Effector memory CD4-positive, alpha-beta T cell (primary cell): Measurements from ENCODE around the gene MRPL28.
"Not testable (repeated sequence)": the region's sequence is repeated elsewhere in the genome, so short reads cannot be mapped to it uniquely, and the experiment has no call there.

Source experiments
- DNase-seq, 3 donors: peaks; one replicate each; pipeline ENCODE4 v3.0.0-alpha.2; 2020
- H3K27ac ChIP-seq: 2 replicates; pipeline ENCODE4 v1.7.0; 2013; ENCODE audit warnings: mild to moderate bottlenecking, low read length, moderate library complexity; ENCODE audit not compliant: insufficient read depth, poor library complexity, severe bottlenecking
- H3K27me3 ChIP-seq: replicated peaks from 2 replicates; pipeline ENCODE4 v1.7.0; 2013; ENCODE audit warnings: mild to moderate bottlenecking, low read length; ENCODE audit not compliant: insufficient read depth, control insufficient read depth, poor library complexity, severe bottlenecking
- H3K36me3 ChIP-seq: 2 replicates; pipeline ENCODE4 v1.7.0; 2013; ENCODE audit warnings: mild to moderate bottlenecking, low read length, moderate library complexity; ENCODE audit not compliant: control insufficient read depth, insufficient read depth
- H3K4me1 ChIP-seq: 2 replicates; pipeline ENCODE4 v1.7.0; 2013; ENCODE audit warnings: low read length, mild to moderate bottlenecking; ENCODE audit not compliant: control insufficient read depth, insufficient read depth, poor library complexity, severe bottlenecking
- H3K4me3 ChIP-seq: 2 replicates; pipeline ENCODE4 v1.7.0; 2013; ENCODE audit warnings: low read length, low read depth, mild to moderate bottlenecking; ENCODE audit not compliant: insufficient read depth, poor library complexity, severe bottlenecking
- H3K9me3 ChIP-seq: 2 replicates; pipeline ENCODE4 v1.7.0; 2013; ENCODE audit warnings: mild to moderate bottlenecking, low read length, moderate library complexity; ENCODE audit not compliant: control insufficient read depth

MRPL28 gene

DNA sequence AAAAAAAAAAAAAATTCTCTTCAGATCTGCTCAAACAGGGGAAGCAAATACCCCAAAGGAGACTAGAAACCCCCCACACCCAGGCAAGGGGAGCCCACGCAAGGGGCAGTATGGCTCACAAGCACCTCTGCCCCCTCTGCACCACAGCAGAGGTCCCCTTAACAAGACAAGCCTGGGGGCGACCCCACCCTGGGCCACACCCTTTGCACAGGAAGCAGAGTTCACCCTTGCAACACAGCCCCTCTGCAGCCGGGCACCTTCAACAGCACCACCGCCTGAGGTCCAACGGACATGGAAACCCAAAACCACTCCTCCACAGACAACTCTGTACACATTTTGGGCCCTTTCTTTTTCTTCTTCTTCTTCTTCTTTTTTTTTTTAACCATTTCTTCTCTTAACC is 30.7 kb downstream of the MRPL28 start:
- Histone ChIP-seq H3K36me3 (peaks cover 10% of the 10 kb centered on the region), H3K27ac (no peak overlapping the region), H3K27me3 (no peaks in the 10 kb centered on the region), H3K9me3 (no peaks in the 10 kb centered on the region), H3K4me1 (peaks cover 24% of the 10 kb centered on the region), H3K4me3 (no peak overlapping the region)
- DNase-seq: no peak

DNA sequence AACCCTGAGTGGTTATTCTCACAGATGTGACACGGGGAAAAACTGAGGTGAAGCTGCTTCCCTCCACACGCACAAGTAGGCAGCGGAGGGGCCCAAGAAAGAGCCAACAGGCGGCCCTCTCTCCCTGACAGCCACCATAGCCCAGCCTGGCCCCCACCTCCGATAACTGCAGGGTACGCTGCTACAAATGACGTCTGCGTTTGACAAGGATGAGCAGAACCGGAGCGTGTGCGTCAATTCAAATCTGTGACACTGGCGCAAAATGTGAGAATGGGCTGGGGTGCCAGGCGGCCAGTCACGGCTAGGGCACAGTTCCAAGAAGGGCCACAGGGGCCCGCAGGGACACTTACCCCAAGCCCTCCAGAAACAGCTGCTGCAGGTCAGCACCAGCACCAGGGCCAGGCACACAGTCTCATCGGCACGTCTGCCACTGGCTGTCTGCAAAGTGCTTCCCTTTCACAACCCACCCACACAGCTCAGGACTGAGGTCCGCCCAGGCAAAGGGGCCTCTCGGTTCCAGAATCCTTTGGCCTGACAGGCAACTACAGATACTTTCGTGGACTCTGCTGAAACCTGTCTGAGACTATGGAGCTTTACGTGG is 32.3 kb downstream of the MRPL28 start:
- no peaks in the 10 kb centered on the region for H3K27me3 ChIP-seq
- H3K9me3 ChIP-seq: no peaks in the 10 kb centered on the region
- DNase-seq: no peak
- H3K4me3 ChIP-seq: no peak overlapping the region
- H3K36me3 ChIP-seq: peaks cover 6% of the 10 kb centered on the region
- H3K4me1 ChIP-seq: peaks cover 24% of the 10 kb centered on the region
- H3K27ac ChIP-seq: no peak overlapping the region

DNA sequence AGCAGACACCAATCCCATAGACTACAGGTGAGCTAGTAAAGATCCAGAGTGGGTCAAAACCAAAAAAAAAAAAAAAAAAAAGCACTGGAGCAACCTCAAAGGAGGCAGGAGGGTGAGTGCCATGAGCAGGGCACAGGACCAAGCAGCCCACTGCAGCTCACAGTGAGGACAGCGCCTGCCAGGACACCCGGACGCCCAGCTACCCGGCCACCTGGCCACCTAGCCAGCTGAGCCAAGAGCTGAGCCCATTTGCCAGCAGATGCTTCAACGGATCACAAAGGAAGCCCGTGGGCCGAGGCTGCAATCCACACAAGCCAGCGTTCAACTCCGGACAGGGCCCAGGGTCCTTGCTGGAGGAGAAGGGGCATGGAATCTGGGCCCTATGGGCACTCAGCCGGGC is 32.9 kb downstream of the MRPL28 start:
- H3K27ac ChIP-seq: no peak overlapping the region
- H3K27me3 ChIP-seq: no peaks in the 10 kb centered on the region
- peaks cover 22% of the 10 kb centered on the region for H3K4me1 ChIP-seq
- DNase-seq: no peak
- H3K9me3 ChIP-seq: no peaks in the 10 kb centered on the region
- H3K36me3 ChIP-seq: peaks cover 3% of the 10 kb centered on the region
- H3K4me3 ChIP-seq: no peak overlapping the region

DNA sequence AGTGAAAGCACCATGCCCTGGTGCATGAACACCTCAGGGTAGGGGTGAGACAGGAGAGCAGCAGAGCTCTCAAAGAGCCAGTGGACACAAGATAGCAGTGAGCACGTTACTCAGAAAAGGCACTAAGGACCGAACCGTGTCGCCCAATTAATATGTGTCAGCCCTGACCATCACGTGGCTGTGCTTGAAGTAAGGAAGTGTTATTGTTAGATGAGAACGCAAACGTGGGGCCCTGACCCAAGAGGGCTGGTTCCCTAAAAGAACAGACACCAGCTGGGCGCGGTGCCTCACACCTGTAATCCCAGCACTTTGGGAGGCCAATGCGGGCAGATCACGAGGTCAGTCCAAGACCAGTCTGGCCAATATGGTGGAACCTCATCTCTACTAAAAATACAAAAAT is 34.1 kb downstream of the MRPL28 start:
- no peaks in the 10 kb centered on the region for H3K27me3 ChIP-seq
- no peak overlapping the region for H3K27ac ChIP-seq
- DNase-seq: no peak
- H3K4me1 ChIP-seq: peaks cover 23% of the 10 kb centered on the region
- no peaks in the 10 kb centered on the region for H3K36me3 ChIP-seq
- H3K9me3 ChIP-seq: no peaks in the 10 kb centered on the region
- no peak overlapping the region for H3K4me3 ChIP-seq

DNA sequence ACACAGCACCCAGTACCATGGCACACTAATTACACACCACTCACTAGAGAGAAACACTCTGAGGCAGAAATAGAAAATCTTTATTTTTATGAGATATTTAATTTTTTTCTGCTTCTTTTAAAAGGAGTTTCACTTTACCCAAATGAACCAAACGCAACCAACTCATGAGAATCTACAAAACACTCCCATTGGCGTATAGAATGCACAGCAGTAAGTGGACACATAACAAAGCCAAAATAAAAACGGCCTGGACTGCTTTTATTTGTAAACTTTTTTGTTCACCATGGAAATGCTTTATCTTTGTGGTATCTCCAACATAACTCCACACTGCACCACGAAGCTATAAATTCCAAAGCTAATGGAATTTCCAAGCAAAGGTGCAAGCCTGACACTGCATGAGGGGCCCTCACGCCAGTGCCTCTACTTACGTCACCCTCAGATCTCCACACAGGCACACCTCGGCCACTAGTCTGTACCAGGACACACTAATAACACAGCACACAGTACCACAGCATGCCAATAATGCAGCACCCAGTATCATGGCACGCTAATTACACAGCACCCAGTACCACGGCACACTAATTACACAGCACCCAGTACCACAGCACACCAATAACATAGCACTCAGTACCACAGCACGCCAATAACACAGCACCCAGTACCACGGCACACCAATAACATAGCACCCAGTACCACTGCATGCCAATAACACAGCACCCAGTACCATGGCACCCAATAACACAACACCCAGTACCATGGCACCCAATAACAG is 35.3 kb downstream of the MRPL28 start:
- not testable (repeated sequence) for H3K36me3 ChIP-seq, DNase-seq, H3K4me3 ChIP-seq, H3K9me3 ChIP-seq, H3K27me3 ChIP-seq, H3K27ac ChIP-seq
- peaks cover 15% of the 10 kb centered on the region for H3K4me1 ChIP-seq

DNA sequence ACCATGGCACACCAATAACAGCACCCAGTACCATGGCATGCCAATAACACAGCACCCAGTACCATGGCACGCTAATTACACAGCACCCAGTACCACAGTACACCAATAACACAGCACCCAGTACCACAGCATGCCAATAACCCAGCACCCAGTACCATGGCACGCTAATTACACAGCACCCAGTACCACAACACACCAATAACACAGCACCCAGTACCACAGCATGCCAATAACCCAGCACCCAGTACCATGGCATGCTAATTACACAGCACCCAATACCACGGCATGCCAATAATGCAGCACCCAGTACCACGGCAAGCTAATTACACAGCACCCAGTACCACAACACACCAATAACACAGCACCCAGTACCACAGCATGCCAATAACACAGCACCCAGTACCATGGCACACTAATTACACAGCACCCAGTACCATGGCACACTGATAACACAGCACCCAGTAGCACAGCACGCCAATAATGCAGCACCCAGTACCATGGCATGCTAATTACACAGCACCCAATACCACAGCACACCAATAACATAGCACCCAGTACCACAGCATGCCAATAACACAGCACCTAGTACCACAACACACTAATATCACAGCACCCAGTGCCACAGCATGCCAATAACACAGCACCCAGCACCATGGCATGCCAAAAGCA is 36.0 kb downstream of the MRPL28 start:
- H3K4me1 ChIP-seq, H3K4me3 ChIP-seq, DNase-seq, H3K9me3 ChIP-seq, H3K36me3 ChIP-seq, H3K27ac ChIP-seq, H3K27me3 ChIP-seq: not testable (repeated sequence)

DNA sequence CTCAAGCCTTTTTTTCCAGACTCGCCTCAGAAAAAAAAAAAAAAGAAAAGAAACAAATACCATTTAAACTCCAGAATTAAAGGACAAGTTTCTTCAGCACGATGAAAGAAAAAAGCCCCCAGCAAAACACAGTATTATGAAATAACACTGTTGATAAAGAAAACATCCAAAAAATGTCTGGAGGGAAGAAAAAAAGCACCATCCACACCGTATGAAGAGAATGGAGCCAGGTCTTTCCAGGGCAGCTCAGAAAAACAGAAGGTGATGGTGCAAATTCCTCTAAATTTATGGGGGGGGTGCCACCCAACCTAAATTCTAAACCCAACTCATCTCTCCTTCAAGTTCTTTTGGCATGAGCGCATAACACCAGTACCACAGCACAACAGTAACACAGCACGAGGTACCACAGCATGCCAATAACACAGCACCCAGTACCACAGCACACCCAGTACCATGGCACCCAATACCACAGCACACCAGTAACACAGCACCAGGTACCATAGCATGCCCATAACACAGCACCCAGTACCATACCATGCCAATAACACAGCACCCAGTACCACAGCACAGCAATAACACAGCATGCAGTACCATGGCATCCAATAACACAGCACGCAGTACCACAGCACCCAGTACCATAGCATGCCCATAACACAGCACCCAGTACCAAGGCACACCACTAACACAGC is 36.8 kb downstream of the MRPL28 start:
- H3K4me1 ChIP-seq: peaks cover 12% of the 10 kb centered on the region
- no peak overlapping the region for H3K4me3 ChIP-seq
- no peaks in the 10 kb centered on the region for H3K36me3 ChIP-seq
- no peak overlapping the region for H3K27ac ChIP-seq
- H3K9me3 ChIP-seq: no peaks in the 10 kb centered on the region
- no peaks in the 10 kb centered on the region for H3K27me3 ChIP-seq
- DNase-seq: no peak

DNA sequence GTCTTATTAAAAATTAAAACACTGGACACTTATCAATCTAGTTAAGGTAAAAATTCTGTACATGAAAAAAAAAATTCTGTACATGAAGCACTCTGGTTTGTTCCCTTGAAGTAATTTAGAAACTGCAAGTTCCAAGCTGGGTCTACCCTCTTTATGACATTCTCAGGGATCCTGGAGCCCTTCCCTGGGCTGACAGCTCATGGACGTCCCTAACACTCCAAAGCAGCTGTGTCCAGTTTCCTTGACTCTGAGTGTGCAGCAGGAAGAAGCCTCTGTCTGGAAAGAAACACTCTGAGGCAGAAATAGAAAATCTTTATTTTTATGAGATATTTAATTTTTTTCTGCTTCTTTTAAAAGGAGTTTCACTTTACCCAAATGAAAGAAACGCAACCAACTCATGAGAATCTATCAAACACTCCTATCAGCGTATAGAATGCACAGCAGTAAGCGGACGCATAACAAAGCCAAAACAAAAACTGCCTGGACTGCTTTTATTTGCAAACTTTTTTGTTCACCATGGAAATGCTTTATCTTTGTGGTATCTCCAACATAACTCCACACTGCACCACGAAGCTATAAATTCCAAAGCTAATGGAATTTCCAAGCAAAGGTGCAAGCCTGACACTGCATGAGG is 39.0 kb downstream of the MRPL28 start:
- not testable (repeated sequence) for H3K9me3 ChIP-seq, H3K36me3 ChIP-seq, H3K27me3 ChIP-seq, H3K27ac ChIP-seq, H3K4me3 ChIP-seq, DNase-seq
- H3K4me1 ChIP-seq: peaks cover 26% of the 10 kb centered on the region

DNA sequence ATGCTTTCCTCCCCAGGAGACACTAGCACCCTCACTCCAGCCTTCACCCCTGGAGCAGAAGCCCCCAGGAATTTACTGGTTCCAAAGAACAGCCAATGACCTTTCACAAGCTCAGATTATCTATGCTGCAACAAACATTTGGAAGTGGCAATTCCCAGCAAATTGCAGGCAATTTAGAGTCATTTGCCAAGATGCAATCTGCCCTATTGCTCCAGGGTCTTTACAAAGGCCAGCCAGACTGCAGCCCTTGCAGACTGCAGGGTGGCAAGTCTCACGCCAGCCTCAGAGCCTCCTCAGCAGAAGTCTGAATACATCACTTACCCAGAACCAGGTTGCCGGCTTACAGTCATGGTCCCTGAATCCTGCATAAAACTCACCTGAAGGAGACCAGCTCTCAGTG is 39.6 kb downstream of the MRPL28 start:
- no peaks in the 10 kb centered on the region for H3K9me3 ChIP-seq
- H3K27me3 ChIP-seq: no peaks in the 10 kb centered on the region
- H3K27ac ChIP-seq: no peak overlapping the region
- H3K4me3 ChIP-seq: no peak overlapping the region
- peaks cover 28% of the 10 kb centered on the region for H3K4me1 ChIP-seq
- DNase-seq: no peak
- no peaks in the 10 kb centered on the region for H3K36me3 ChIP-seq
